ENCODE results near the gene TMEM52. TPM values are rescaled to one million over a fixed set of nuclear protein-coding genes. Genes with fewer than 3 reads are reported as not detected.
A peak's percentile ranks its signal among the peaks of the same experiment; 100 is the strongest.

TMEM52 gene
- total and polyA plus RNA-seq, 9 of the 15 experiments (the other 6 are each of a cell fraction or from before 2014, with no cell fraction given), result 0.37 to 22.5 (median 6.8) TPM

GRCh38 chr1:1889847-1890505 lies 29.1 kb downstream of the TMEM52 start (continued):
- TF ChIP-seq SAP30 (IDR thresholded peaks at IDR 0.05; ENCODE audit: borderline replicate concordance, insufficient read depth, low read depth, low read length, poor library complexity, severe bottlenecking) (peak; percentile 97), ELK3 (CRISPR knock-in tag; IDR thresholded peaks at IDR 0.05) (no peak), TAF15 (IDR thresholded peaks at IDR 0.05; ENCODE audit: low read depth, low read length) (no peak), IRF9 (tag; IDR thresholded peaks at IDR 0.05) (no peak), KAT7 (CRISPR knock-in tag; IDR thresholded peaks at IDR 0.05; ENCODE audit: borderline replicate concordance) (peak; percentile 41; the same call in 1 of the 2 replicates), FOXO4 (CRISPR knock-in tag; IDR thresholded peaks at IDR 0.05) (no peak), NFIC (IDR thresholded peaks at IDR 0.05) (no peak), CEBPZ (IDR thresholded peaks at IDR 0.05; ENCODE audit: borderline replicate concordance, low read depth, low read length) (no peak), SRSF7 (optimal IDR thresholded peaks at IDR 0.05; ENCODE audit: low read depth, low read length) (no peak), GTF2F1 (IDR thresholded peaks at IDR 0.05; ENCODE audit: low read depth, low read length) (no peak), SMARCE1 (IDR thresholded peaks at IDR 0.05) (no peak), ZNF212 (CRISPR knock-in tag; IDR thresholded peaks at IDR 0.05) (no peak), SETDB1 (IDR thresholded peaks at IDR 0.05; ENCODE audit: low read length) (no peak), TEAD4 (IDR thresholded peaks at IDR 0.05; ENCODE audit: low read length) (no peak), TEAD4 (CRISPR knock-in tag; IDR thresholded peaks at IDR 0.05; ENCODE audit: borderline replicate concordance) (no peak), ZFPM2 (CRISPR knock-in tag; IDR thresholded peaks at IDR 0.05) (no peak), SPI1 (IDR thresholded peaks at IDR 0.05; ENCODE audit: borderline replicate concordance, low read depth, low read length) (peak; percentile 85), ZBTB2 (IDR thresholded peaks at IDR 0.05) (no peak), SP2 (IDR thresholded peaks at IDR 0.05; ENCODE audit: extremely low read depth, low read depth, low read length, poor library complexity, severe bottlenecking) (no peak), BRCA1 (IDR thresholded peaks at IDR 0.05) (no peak), BRCA1 (CRISPR knock-in tag; IDR thresholded peaks at IDR 0.05) (no peak)

Data from K562 (cell line).